M059J (cell line): ENCODE data around the gene MAGI1. TPM values are rescaled to one million over a fixed set of nuclear protein-coding genes. Genes with fewer than 3 reads are reported as not detected.
A peak's percentile ranks its signal among the peaks of the same experiment; 100 is the strongest.
"Not testable (repeated sequence)": the region's sequence is repeated elsewhere in the genome, so short reads cannot be mapped to it uniquely, and the experiment has no call there.

Source experiments
- DNase-seq: peaks from one replicate; pipeline ENCODE4 v3.0.0-alpha.2; 2012; ENCODE audit warnings: low read depth
- total RNA-seq: library from RNA; depleted of rRNA; stranded (reverse); fragments of >200 nt; shearing (Covaris generic); gene quantifications from 2 replicates; pipeline ENCODE4 v1.2.3, GENCODE V29; 2014

MAGI1 gene
- total RNA-seq, 1 experiment from 2014 or later = 2.8 TPM

- DNase-seq = no peak
Observed at GRCh38 chr3:65758438-65758837, 280.3 kb downstream of the MAGI1 start.

GRCh38 chr3:65752636-65753035 is 286.1 kb downstream of the MAGI1 start:
- DNase-seq = no peak

DNA sequence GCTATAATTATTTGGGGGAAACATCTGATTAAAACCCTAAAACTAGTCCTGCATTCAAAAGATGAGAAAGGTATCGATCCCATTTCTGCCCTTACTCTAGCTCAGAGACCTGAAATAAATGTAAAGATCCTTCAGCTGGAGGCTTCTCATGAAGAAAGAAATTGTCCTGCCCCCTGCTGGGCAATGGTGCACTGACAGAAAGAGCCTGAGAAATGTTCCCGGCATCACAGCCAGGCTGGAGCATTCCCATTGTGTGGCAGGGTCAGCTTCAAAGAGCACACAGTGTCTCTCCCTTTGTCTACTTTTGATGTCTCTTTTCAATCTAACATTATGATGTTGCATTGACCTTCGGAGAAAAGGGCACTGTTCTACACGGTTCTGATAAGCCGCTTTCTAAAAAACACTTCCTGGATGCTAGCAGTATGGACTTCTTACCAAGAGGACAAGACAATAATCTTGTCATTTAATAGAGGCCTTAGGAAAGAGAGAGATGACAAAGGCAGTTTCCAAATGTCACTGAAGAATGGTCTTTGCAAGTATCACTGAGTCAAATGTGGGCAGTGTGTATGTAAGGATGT is 287.5 kb downstream of the MAGI1 start:
- DNase-seq = peak; percentile 5

- no peak for DNase-seq
Observed at GRCh38 chr3:65749066-65749465, 289.7 kb downstream of the MAGI1 start.

DNA sequence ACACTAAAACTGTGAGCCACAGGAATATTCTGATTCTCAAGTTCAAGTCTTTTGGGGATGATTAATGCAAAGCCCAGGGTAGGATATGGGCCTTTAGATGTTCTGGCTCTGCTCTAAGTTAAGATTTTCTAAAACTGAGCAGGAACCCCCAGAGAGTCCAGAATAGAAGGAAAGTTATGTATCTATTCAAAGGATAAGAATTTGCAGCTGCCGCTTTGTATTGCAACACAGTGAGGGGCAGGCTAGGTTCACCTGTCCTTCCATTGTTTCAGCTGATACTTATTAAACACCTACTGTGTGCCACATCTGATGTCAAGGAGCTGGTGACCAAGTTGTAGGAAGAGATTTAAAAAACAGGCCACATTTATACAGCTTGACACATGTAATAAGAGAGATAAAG is 290.4 kb downstream of the MAGI1 start:
- DNase-seq = no peak

DNA sequence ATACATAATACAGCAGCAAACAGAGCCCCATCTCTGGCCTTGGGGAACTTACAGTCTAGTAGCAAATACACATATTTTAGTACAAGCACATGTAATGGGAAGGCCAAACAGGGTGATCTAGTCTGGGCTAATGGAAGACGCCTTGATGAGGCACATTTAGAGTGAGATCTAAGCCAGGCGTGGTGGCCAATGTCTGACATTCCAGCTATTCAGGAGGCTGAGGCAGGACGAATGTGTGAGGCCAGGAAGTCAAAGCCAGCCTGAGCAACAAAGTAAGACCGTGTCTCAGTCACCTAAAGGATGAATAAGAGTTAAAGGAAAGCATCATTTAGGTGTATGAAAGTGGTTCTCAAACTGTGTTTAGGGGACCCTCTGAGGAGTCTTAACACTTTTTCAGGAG is 291.9 kb downstream of the MAGI1 start:
- DNase-seq = no peak

DNA sequence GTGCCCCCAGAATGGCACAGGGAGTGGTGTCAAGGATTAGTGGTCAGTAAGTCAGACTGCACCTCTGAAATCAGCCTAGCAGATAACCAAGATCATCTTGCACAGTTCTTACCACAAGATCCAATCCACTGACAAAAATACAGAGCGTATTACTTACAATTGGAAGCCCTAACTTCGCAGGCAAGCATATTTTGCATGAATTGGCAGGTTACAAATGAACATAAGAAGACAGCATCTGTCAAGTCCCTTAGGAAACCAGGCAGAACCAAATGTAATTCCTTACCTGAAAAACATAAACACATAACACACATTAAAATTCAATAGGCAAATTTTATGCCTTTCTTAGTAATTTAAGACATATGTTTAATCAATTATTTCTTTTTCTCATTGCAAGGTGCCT is 293.4 kb downstream of the MAGI1 start:
- DNase-seq = no peak

GRCh38 chr3:65742914-65743313 is 295.8 kb downstream of the MAGI1 start:
- DNase-seq = peak; percentile 27

DNA sequence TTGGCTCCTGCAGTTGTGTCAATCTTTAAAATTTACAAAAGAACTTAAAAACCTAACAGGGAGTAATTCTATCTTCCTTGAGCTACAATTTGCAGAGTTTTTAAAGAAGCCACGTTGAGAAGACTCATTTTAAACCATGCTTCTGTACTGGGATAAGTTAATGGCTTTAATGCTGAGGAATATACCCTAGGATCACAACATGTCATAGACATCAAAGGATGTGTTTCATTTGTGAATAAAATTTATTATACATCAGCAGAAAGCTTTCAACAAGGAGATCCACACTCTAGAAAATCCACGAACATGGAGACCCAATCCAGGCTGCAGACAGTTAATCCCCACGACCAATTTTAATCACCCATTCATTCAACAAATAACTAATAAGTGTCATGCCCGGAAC is 297.2 kb downstream of the MAGI1 start:
- DNase-seq = no peak

GRCh38 chr3:65739901-65740541 is 298.7 kb downstream of the MAGI1 start:
- no peak for DNase-seq

GRCh38 chr3:65734792-65735191 is 303.9 kb downstream of the MAGI1 start:
- DNase-seq = no peak

- DNase-seq = no peak
Observed at GRCh38 chr3:65734382-65734781, 304.3 kb downstream of the MAGI1 start.

GRCh38 chr3:65733459-65733858 is 305.3 kb downstream of the MAGI1 start:
- DNase-seq = no peak

- DNase-seq = peak; percentile 58
Observed at GRCh38 chr3:65732051-65732935, 306.4 kb downstream of the MAGI1 start.

- DNase-seq = no peak
Observed at GRCh38 chr3:65730449-65730848, 308.3 kb downstream of the MAGI1 start.

DNA sequence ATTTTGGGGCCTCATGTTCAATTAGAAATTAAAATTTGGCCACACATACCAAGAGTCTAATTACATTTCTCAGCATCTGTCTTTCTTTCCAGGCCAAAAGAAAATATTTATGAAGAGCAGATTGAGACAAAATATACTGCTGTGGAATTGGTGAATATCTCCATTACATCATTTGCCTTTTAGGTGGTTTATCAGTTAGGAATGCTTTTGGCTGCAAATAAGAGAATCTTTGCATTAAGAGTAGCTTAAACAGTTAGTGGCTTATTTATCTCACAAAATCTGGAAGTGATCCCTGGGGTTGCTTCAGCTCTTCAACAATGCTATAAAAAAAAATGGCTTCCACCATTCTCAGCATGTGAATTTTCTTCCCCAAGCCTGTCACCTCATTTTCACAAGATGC is 308.7 kb downstream of the MAGI1 start:
- no peak for DNase-seq

- peak; percentile 20 for DNase-seq
Observed at GRCh38 chr3:65729555-65729954, 309.2 kb downstream of the MAGI1 start.

GRCh38 chr3:65728138-65728537 is 310.6 kb downstream of the MAGI1 start:
- no peak for DNase-seq

DNA sequence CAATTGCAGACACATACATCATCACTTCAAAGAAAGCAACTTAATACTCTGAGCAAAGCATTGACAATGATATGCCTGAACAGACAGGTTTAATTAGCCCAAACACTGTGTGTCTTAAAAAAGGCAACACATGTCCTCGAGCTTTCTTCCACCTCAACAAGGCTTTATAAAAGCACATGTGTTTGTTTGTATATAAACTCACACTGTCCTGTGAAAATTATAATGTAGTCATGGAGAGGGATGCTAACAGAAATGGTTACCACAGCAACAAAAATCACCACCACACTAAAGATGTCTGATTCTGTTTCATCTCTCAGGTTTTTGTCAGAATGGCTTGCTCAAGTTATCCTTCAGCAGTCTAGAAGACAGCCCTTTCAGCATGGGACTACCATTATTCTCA is 314.7 kb downstream of the MAGI1 start:
- no peak for DNase-seq

DNA sequence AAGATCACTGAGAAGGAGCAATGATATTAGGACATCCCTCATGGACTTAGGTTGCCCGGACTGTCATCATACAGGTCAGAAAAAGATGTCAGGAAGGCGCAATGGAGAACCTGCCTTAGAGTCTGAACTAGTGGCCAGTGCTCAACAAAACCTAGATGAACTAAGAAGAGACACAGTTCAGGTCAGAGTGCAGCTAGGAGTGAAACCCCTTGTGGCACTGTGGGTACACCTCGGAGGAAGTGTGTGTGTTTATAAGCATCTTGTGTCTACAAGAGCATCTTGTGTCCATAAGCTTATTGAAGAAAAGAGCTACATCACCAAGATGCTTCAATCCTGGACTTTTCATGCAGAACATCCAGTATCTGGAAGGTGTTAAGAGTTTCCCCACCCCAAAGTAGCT is 315.7 kb downstream of the MAGI1 start:
- no peak for DNase-seq

- no peak for DNase-seq
Observed at GRCh38 chr3:65720989-65721737, 317.6 kb downstream of the MAGI1 start.

DNA sequence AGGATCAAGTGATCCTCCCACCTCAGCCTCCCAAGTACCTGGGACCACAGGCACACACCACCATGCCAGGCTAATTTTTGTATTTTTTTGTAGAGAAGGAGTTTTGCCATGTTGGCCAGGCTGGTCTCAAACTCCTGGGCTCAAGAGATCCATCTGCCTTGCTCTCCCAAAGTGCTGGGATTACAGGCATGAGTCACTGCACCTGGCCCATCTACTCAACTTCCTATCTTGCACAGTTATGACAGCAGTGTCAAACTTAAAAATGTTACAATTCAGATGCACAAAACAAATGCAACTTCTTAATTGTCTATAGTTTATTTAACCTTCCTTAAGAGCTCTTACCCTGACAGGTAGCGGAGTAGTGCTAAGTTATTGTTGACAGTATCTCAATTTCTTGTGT is 319.1 kb downstream of the MAGI1 start:
- DNase-seq = not testable (repeated sequence)
